K562 (cell line): ENCODE data around the gene DNALI1. TPM values are rescaled to one million over a fixed set of nuclear protein-coding genes. Genes with fewer than 3 reads are reported as not detected.
A peak's percentile ranks its signal among the peaks of the same experiment; 100 is the strongest.

ENCODE experiments used
- ATAC-seq: fragments of 200-7000 bp; cut with Tn5 transposase; 3 replicates; pipeline ENCODE4 v1.9.1; 2020; ENCODE audit warnings: moderate library complexity
- BruUV-seq: library from RNA; stranded (reverse); fragments of 400-500 nt; replicated peaks from 2 replicates; lab custom pipeline; 2021; lab: Mats Ljungman, UMichigan
- CTCF ChIA-PET: fragments of 300-600 bp; formaldehyde crosslinking; extraction: SDS; loops from one replicate; lab custom pipeline; 2021; ENCODE audit warnings: low intra/inter-chr PET ratio; lab: Yijun Ruan, JAX
- POLR2A ChIA-PET: fragments of 300-600, 350-650 bp; sonication (Branson Sonifier 250); formaldehyde crosslinking; extraction: SDS; loops from one replicate; lab custom pipeline; 2021; ENCODE audit warnings: antibody characterized with exemption, inconsistent platforms; lab: Yijun Ruan, JAX
- DNase-seq, 4 experiments: peaks; one replicate each; pipeline versions ENCODE4 v3.0.0 to v3.0.0-alpha.2; 2011 to 2018; ENCODE audit warnings: low spot score in 3 of 4, mixed read lengths in 3 of 4; ENCODE audit errors: extremely low read depth in 1 of 4
- FAIRE-seq: peaks from 2 replicates; lab custom pipeline; 2011; peaks lifted over from hg19 to GRCh38; lab: Jason Lieb, UNC
- H2AFZ ChIP-seq: 2 replicates; pipeline ENCODE4 v1.6.0; 2011; ENCODE audit warnings: low read depth, low read length, control low read depth, inconsistent platforms
- H3K27ac ChIP-seq: fragments of 200-600 bp; 3 replicates; pipeline ENCODE4 v1.8.0; 2011; ENCODE audit warnings: low read depth, mild to moderate bottlenecking, control low read depth, inconsistent platforms, low read length, moderate library complexity, mixed read lengths; ENCODE audit errors: extremely low read depth
- H3K27me3 ChIP-seq, 2 experiments: fragments of 300-600 bp in 1 of 2; 2 replicates in 1 of 2; 3 replicates in 1 of 2; pipeline versions ENCODE4 v1.6.0 to v1.8.0; 2011; ENCODE audit warnings: inconsistent platforms in 2 of 2, low read length in 2 of 2, mild to moderate bottlenecking in 1 of 2, mixed read lengths in 1 of 2, moderate library complexity in 1 of 2; ENCODE audit not compliant: control insufficient read depth in 2 of 2, insufficient read depth in 2 of 2
- H3K36me3 ChIP-seq: fragments of 300-600 bp; 3 replicates; pipeline ENCODE4 v1.8.0; 2011; ENCODE audit warnings: mild to moderate bottlenecking, low read length, inconsistent platforms; ENCODE audit not compliant: control insufficient read depth, insufficient read depth
- H3K4me1 ChIP-seq, 2 experiments: fragments of 200-600 bp in 1 of 2; replicated peaks in 1 of 2; 2 replicates in 1 of 2; 3 replicates in 1 of 2; pipeline versions ENCODE4 v1.5.1 to v1.8.0; 2011; ENCODE audit warnings: inconsistent platforms in 2 of 2, low read length in 2 of 2, mild to moderate bottlenecking in 1 of 2, mixed read lengths in 1 of 2, moderate library complexity in 1 of 2; ENCODE audit not compliant: control insufficient read depth in 2 of 2, insufficient read depth in 2 of 2
- H3K4me2 ChIP-seq: 2 replicates; pipeline ENCODE4 v1.6.1; 2011; ENCODE audit warnings: low read length, control low read depth, inconsistent platforms, mixed read lengths; ENCODE audit not compliant: insufficient read depth
- H3K4me3 ChIP-seq: fragments of 200-600 bp; sonication (generic), shearing (Covaris generic); 2 replicates; pipeline ENCODE4 v1.5.1; 2016; ENCODE audit warnings: control low read depth, inconsistent platforms
- H3K79me2 ChIP-seq: fragments of 200-600 bp; 3 replicates; pipeline ENCODE4 v1.8.0; 2011; ENCODE audit warnings: low read length, inconsistent platforms; ENCODE audit not compliant: control insufficient read depth, insufficient read depth
- H3K9ac ChIP-seq, 2 experiments: 2 replicates each; pipeline versions ENCODE4 v1.6.0 to v1.6.1; 2011; ENCODE audit warnings: low read depth in 2 of 2, low read length in 2 of 2, control low read depth in 1 of 2, inconsistent platforms in 1 of 2, mild to moderate bottlenecking in 1 of 2, mixed read lengths in 1 of 2; ENCODE audit not compliant: insufficient read depth in 1 of 2
- H3K9me1 ChIP-seq: one replicate; pipeline ENCODE4 v1.6.0; 2011; ENCODE audit warnings: inconsistent platforms, mild to moderate bottlenecking, low read length, moderate library complexity; ENCODE audit not compliant: control insufficient read depth, insufficient read depth
- H3K9me3 ChIP-seq: replicated peaks from 2 replicates; pipeline ENCODE4 v1.5.1; 2011; ENCODE audit warnings: low read depth, low read length, inconsistent platforms; ENCODE audit not compliant: control insufficient read depth, insufficient read depth
- H4K20me1 ChIP-seq: replicated peaks from 2 replicates; pipeline ENCODE4 v1.6.1; 2011; ENCODE audit warnings: low read length, inconsistent platforms, mixed read lengths; ENCODE audit not compliant: control insufficient read depth, insufficient read depth
- BHLHE40 ChIP-seq: IDR thresholded peaks from 2 replicates; pipeline ENCODE4 v1.6.1; 2011; ENCODE audit warnings: low read length, improper control_type of control experiment
- CTBP1 ChIP-seq: fragments of 450-650 bp; IDR thresholded peaks from 2 replicates; pipeline ENCODE4 v1.6.1; 2016; ENCODE audit warnings: borderline replicate concordance
- E2F3 ChIP-seq: fragments of 250-450 bp; sonication (Bioruptor Pico); IDR thresholded peaks from 2 replicates; pipeline ENCODE4 v1.4.0; 2020; ENCODE audit warnings: mild to moderate bottlenecking
- EGR1 ChIP-seq: fragments of 450-650 bp; conservative IDR thresholded peaks from 2 replicates; pipeline ENCODE4 v1.6.1; 2017; ENCODE audit warnings: mild to moderate bottlenecking
- HNRNPK ChIP-seq: fragments of 200-400 bp; formaldehyde crosslinking; IDR thresholded peaks from one replicate; pipeline ENCODE4 v1.6.1; 2018; ENCODE audit warnings: mild to moderate bottlenecking, low read depth, low read length; ENCODE audit not compliant: poor library complexity, severe bottlenecking
- LARP7 ChIP-seq: fragments of 450-650 bp; IDR thresholded peaks from 2 replicates; pipeline ENCODE4 v1.6.1; 2016
- NFIC ChIP-seq: fragments of 450-650 bp; IDR thresholded peaks from 2 replicates; pipeline ENCODE4 v1.6.1; 2017; ENCODE audit warnings: mild to moderate bottlenecking, inconsistent platforms
- NRF1 ChIP-seq, 2 experiments: fragments of 450-650 bp; IDR thresholded peaks in 1 of 2; conservative IDR thresholded peaks in 1 of 2; 2 replicates each; pipeline ENCODE4 v1.6.1; 2014; ENCODE audit warnings: mild to moderate bottlenecking in 2 of 2
- PKNOX1 ChIP-seq: fragments of 450-650 bp; IDR thresholded peaks from 2 replicates; pipeline ENCODE4 v1.6.1; 2016
- POLR2AphosphoS5 ChIP-seq: IDR thresholded peaks from 2 replicates; pipeline ENCODE4 v1.6.1; 2011; ENCODE audit warnings: mild to moderate bottlenecking, low read depth, low read length, moderate library complexity; ENCODE audit not compliant: control insufficient read depth, insufficient read depth
- RB1 ChIP-seq: fragments of 450-650 bp; IDR thresholded peaks from 2 replicates; pipeline ENCODE4 v1.6.1; 2017; ENCODE audit warnings: low read depth, mild to moderate bottlenecking
- RFX1 ChIP-seq: fragments of 450-650 bp; IDR thresholded peaks from 2 replicates; pipeline ENCODE4 v1.6.1; 2016; ENCODE audit warnings: mild to moderate bottlenecking, moderate library complexity
- SMARCE1 ChIP-seq: fragments of 450-650 bp; IDR thresholded peaks from 2 replicates; pipeline ENCODE4 v1.7.1; 2016; ENCODE audit warnings: mild to moderate bottlenecking
- ZNF12 ChIP-seq: sonication (generic); formaldehyde crosslinking; IDR thresholded peaks from 2 replicates; pipeline ENCODE4 v1.4.0; 2020; ENCODE audit warnings: mild to moderate bottlenecking, missing genetic modification reagents
- ZNF324 ChIP-seq: fragments of 250-450 bp; sonication (Bioruptor Pico); IDR thresholded peaks from 2 replicates; pipeline ENCODE4 v1.4.0; 2020; ENCODE audit warnings: mild to moderate bottlenecking
- ZNF766 ChIP-seq: fragments of 200-800 bp; sonication (Bioruptor generic); conservative IDR thresholded peaks from 2 replicates; pipeline ENCODE4 v1.6.1; 2016; ENCODE audit warnings: missing genetic modification characterization, missing compliant biosample characterization
- ZSCAN29 ChIP-seq: fragments of 450-650 bp; IDR thresholded peaks from 2 replicates; pipeline ENCODE4 v1.6.1; 2017
- WGBS: fragments of 100-300 bp; shearing (Covaris generic); methylation state at CpG from one replicate; pipeline ENCODE4 v1.1.6; 2016; ENCODE audit warnings: low coverage, mixed read lengths; ENCODE audit not compliant: insufficient coverage; ENCODE audit errors: missing lambda C conversion rate; 5-methylcytosine and 5-hydroxymethylcytosine counted together
- in situ Hi-C: fragments of 300-500 bp; cut with MboI; formaldehyde crosslinking; loops from 4 replicates; pipeline ENCODE4 v1.15.0; 2018; ENCODE audit warnings: inconsistent platforms, mixed read lengths
- intact Hi-C: fragments of 100-400 bp; cut with micrococcal nuclease; formaldehyde crosslinking; loops from 2 replicates; pipeline ENCODE4 v1.14.2; 2022
- polyA plus RNA-seq, 8 experiments: library from polyadenylated mRNA; depleted of rRNA in 4 of 8; stranded (reverse) in 5 of 8; unstranded in 3 of 8; fragments of >200 nt; fragmentation: Nextera tagmentation in 2 of 8; fragmentation: Illumina TruSeq in 1 of 8; extraction: Ambion mirVana in 2 of 8; extraction: Trizol in 1 of 8; gene quantifications; 2 replicates each; pipeline versions ENCODE4 v1.2.1 to v1.2.3, GENCODE V29; 2011 to 2014; ENCODE audit warnings: inconsistent platforms in 1 of 8, missing spikeins in 1 of 8
- total RNA-seq, 7 experiments: library from RNA; depleted of rRNA in 6 of 7; stranded (reverse); fragments of >200 nt in 6 of 7; fragmentation: Illumina TruSeq in 2 of 7; extraction: Trizol in 2 of 7; gene quantifications; 2 replicates each; pipeline versions ENCODE4 v1.2.1 to v1.2.3, GENCODE V29; 2011 to 2021; ENCODE audit warnings: low replicate concordance in 1 of 7
- TF ChIP-seq, protein P1 (sequence below): sonication (generic); formaldehyde crosslinking; IDR thresholded peaks from 2 replicates; pipeline ENCODE4 v1.4.0; 2020; ENCODE audit warnings: mild to moderate bottlenecking, missing genetic modification reagents
- TF ChIP-seq, protein P2 (sequence below): fragments of 450-650 bp; IDR thresholded peaks from 2 replicates; pipeline ENCODE4 v1.6.1; 2016; ENCODE audit warnings: borderline replicate concordance

Gene DNALI1
- total and polyA plus RNA-seq, 9 of the 15 experiments (the other 6 are each of a cell fraction or from before 2014, with no cell fraction given), result 0.87 to 5.6 (median 1.2) TPM

DNA sequence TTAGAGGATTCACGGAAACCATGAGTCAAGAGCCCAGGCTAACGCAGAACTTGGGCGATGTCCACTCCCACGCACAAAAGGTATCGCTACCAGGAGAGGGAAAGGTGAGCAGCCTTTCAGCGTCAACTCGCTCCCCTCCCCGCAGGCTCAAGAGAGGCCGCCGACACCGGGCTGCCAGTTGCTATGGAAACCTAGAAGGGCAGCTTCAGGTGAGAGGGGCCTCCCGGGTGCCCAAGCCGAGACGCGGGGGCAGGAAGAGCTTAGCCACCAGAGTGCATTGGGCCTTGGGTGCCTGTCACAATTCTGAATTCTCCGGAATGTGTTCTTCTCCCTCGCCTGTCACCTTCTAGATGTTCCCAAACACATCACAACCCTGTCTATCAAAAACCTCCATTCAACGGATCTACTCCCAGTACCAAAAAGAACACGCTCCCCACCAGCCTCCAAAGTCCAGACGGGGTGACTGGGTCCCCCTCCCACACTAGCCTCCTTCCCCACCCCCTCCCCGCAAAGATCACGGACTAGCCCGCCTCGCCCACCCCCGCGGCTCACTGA is 42.9 kb upstream of the DNALI1 start:
- DNase-seq (peak; percentile 50 to 75 (median 63)), FAIRE-seq (no peak), ATAC-seq (peak; percentile 26)
- intact Hi-C loops (loop anchor here (5.0 kb wide), 1 partner anchor 43 kb away; the partner anchor contains the start of gene DNALI1), in situ Hi-C loops (no loop called here)
- H4K20me1 ChIP-seq, result peaks cover 4% of the 10 kb centered on the region; the same call in 1 of the 2 replicates
- H3K79me2 ChIP-seq, result peaks cover 41% of the 10 kb centered on the region
- peak overlapping the region; percentile 98 for H2AFZ ChIP-seq
- H3K4me2 ChIP-seq, result peak overlapping the region; percentile 96
- no peaks in the 10 kb centered on the region for H3K9me3 ChIP-seq
- peak overlapping the region; percentile 96 to 97 for H3K9ac ChIP-seq
- peaks cover 32% of the 10 kb centered on the region for H3K36me3 ChIP-seq
- BruUV-seq, result TSS peak; percentile 64
- no peaks in the 10 kb centered on the region for H3K27me3 ChIP-seq
- H3K4me1 ChIP-seq, result peaks cover 13 to 17% of the 10 kb centered on the region in 2 experiments; a peak in 4 of 5 replicates
- H3K27ac ChIP-seq, result peak overlapping the region; percentile 99; the same call in 2 of the 3 replicates
- H3K9me1 ChIP-seq, result peaks cover 4% of the 10 kb centered on the region
- POLR2A ChIA-PET, result interaction anchor here (0.5 to 4.5 kb wide), 13 partner anchors 8 to 1035 kb away, joined by 3 to 42 read pairs (median 8); partner anchors contain the start of gene SNIP1
- H3K4me3 ChIP-seq, result peak overlapping the region; percentile 97
- CTCF ChIA-PET, result interaction anchor here (0.6 to 1.1 kb wide), 3 partner anchors 14 to 345 kb away, joined by 3 to 4 read pairs (median 3); partner anchors contain the start of gene MTF1
- under 1% methylated on average over 20 of the region's 26 CpGs for WGBS
- TF ChIP-seq PKNOX1 (peak; percentile 76), NRF1 (conservative IDR thresholded peaks at IDR 0.05 in 1 of 2, IDR thresholded peaks at IDR 0.05 in 1 of 2) (peak in 1 of 2 experiments; percentile 19; a peak in 3 of 4 replicates), LARP7 (no peak), BHLHE40 (no peak), ZNF766 (CRISPR knock-in tag) (no peak), RFX1 (peak; percentile 95), SMARCE1 (peak; percentile 15; the same call in 1 of the 2 replicates), POLR2AphosphoS5 (no peak), RB1 (0 out of 2 replicates have a peak, but pooled peaks have one; percentile 39), EGR1 (peak; percentile 72), CTBP1 (peak; percentile 27; the same call in 1 of the 2 replicates), ZSCAN29 (0 out of 2 replicates have a peak, but pooled peaks have one; percentile 46), ZNF12 (CRISPR knock-in tag) (no peak), HNRNPK (no peak), E2F3 (CRISPR knock-in tag) (no peak), NFIC (no peak), ZNF324 (CRISPR knock-in tag) (no peak)
- TF ChIP-seq, protein P1, sequence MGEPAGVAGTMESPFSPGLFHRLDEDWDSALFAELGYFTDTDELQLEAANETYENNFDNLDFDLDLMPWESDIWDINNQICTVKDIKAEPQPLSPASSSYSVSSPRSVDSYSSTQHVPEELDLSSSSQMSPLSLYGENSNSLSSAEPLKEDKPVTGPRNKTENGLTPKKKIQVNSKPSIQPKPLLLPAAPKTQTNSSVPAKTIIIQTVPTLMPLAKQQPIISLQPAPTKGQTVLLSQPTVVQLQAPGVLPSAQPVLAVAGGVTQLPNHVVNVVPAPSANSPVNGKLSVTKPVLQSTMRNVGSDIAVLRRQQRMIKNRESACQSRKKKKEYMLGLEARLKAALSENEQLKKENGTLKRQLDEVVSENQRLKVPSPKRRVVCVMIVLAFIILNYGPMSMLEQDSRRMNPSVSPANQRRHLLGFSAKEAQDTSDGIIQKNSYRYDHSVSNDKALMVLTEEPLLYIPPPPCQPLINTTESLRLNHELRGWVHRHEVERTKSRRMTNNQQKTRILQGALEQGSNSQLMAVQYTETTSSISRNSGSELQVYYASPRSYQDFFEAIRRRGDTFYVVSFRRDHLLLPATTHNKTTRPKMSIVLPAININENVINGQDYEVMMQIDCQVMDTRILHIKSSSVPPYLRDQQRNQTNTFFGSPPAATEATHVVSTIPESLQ (CRISPR knock-in tag), result 0 out of 2 replicates have a peak, but pooled peaks have one; percentile 74
- TF ChIP-seq, protein P2, sequence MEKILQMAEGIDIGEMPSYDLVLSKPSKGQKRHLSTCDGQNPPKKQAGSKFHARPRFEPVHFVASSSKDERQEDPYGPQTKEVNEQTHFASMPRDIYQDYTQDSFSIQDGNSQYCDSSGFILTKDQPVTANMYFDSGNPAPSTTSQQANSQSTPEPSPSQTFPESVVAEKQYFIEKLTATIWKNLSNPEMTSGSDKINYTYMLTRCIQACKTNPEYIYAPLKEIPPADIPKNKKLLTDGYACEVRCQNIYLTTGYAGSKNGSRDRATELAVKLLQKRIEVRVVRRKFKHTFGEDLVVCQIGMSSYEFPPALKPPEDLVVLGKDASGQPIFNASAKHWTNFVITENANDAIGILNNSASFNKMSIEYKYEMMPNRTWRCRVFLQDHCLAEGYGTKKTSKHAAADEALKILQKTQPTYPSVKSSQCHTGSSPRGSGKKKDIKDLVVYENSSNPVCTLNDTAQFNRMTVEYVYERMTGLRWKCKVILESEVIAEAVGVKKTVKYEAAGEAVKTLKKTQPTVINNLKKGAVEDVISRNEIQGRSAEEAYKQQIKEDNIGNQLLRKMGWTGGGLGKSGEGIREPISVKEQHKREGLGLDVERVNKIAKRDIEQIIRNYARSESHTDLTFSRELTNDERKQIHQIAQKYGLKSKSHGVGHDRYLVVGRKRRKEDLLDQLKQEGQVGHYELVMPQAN, result peak; percentile 37; the same call in 1 of the 2 replicates
